GM18502 (cell line): ENCODE measurements around the gene SNTG2.
A peak's percentile ranks its signal among the peaks of the same experiment; 100 is the strongest.
"Not testable (repeated sequence)": the region's sequence is repeated elsewhere in the genome, so short reads cannot be mapped to it uniquely, and the experiment has no call there.

Source experiments
- ATAC-seq: cut with Tn5 transposase; IDR thresholded peaks from one replicate; pipeline ENCODE4 v1.9.1; 2021; ENCODE audit warnings: mild to moderate bottlenecking; ENCODE audit not compliant: unreplicated experiment, poor library complexity

SNTG2 gene

DNA sequence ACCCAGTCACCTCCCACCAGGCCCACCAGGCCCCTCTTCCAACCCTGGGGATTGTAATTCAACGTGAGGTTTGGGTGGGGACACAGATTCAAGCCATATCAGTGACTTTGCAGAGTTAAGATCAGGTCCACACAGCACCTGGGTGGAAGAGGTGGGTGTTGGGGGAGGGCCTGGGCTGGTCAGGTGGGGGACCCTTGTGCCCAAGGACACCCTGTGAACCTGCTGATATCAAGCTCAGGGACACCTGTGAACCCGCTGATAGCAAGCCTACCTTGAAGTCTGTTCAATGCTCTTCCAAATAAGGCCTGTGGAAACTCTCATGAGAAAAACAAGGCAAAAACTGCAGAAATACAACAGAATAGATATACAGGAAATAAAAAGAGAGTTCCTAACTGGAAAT lies 442.7 kb downstream of the SNTG2 start:
- ATAC-seq, result no peak

DNA sequence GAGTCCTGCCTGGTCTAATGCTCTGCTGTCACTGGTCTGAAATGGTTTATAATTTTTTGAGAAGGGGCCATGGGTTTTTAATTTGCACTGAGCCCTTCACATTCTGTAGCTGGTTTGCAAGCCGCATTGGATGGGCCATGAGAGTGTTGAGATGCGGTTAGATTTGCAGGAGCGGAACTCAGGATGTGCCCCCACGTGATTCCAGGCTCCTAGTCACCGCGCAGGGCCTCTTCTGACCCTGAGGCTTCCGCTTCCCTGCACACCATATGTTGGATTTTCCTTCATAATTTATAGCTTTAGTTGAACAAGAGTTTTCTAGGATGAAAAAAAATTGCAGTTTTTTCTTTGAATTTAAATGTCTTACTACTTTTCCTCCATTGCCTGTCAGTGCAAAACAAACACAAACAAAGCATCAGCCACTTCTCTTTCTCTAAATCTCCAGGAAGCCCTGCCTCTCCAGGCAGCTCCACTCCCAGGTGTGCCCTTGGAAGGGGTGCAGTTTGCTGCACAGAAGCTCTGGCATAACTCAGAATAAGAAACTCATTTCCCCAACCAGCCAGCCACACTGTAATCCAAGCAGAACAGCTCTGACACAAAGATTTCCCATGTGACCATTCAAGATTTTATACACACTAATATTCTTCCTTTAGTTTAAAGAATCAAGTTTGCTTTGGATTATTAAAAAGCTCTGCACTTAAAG lies 444.2 kb downstream of the SNTG2 start:
- ATAC-seq, result no peak

DNA sequence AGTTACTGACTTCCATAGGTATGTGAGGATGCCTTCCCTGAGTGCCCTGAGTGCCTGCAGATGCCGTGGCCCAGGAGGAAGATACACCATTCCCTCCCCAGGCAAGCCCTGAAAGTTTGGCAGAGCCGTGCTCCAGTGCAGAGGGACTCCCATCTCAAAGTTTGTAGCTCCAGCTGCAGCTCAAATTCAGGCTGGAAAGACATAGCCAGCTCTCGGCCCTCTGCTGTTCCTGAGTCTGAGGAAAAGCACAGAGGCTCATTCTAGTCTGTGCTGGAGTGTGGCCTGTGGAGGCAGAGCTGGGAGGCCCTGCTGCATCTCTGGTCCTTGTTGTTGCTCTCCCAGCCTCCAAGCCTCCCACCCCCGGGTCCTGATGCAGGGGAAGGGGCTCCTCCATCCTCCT lies 446.7 kb downstream of the SNTG2 start:
- ATAC-seq, result no peak

- no peak for ATAC-seq
These were observed 447.5 kb downstream of the SNTG2 start for GRCh38 chr2:1398191-1398590.

DNA sequence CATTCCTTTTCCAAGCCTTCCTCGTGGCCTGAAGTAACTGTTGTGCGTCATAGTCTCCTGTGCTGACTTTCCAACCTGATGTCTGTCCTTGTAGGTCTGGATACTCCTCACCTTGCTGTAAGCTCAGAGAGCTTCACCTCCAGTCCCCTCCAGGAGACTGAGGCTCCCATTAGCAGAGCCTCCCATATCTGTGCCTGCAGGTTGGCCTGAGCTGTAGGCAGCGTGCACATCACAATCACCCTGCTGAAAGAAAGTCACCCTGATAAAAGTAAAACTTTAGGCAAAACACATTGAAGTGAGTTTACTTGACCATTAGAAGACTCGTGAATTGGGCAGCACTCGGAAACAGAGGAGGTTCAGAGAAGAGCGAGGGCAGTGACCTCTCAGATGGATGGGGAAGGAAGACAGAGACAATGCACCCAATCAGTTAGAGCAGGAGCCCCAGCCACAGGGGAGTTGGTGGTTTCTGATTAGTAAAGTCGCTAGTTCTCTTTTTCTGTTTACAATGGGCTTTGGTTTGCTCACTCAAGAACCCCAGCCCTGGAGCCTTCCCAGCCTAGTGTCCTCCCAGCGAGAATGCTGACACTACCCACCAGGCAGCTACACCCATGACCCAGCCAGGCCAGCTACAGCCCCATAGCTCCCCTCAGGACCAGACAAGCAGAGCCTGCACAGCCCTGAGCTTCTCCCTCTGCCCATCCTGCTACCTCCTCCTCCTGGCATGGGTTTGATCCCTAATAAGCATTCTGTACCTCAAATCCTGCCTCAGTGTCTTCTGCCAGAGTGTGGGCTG lies 450.5 kb downstream of the SNTG2 start:
- ATAC-seq, result peak; percentile 50

DNA sequence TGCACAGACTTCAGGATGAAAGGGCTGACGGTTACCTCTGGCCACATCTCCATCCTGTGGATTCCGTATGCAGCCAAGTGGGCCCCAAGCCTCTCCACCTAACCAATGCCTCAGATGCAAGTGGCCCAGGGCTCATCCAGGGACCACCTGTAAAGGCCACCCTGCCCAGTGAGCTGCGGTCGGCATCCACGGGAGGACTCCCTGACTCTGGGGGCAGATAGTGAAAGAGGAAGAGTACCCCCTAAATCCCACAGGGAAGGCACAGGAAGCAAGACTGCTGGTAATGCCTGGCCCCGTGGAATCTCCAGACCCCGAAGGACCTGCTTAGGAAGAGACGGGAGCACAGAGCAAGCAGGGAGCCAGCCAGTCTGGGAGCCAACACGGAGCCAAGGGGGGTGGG lies 451.4 kb downstream of the SNTG2 start:
- ATAC-seq, result no peak

DNA sequence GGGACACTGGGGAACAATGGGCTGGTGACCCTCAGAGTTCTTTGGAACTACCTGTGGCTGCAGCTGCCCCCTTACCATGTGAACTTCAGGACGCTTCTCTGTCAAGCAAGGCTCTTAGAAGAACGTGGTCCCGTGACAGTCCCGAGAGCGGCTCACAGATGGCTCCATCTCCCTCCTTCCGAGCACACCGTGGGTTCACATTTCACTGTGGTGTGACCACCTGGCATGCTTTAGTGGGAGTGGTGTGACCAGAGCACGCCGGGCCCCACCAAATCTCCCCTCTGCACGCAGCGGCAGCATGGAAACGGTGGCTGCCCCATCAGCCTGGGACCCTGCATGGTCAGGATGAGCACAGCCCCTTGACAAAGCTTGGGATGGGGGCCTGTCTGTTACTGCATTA lies 452.9 kb downstream of the SNTG2 start:
- no peak for ATAC-seq

- no peak for ATAC-seq
These were observed 454.5 kb downstream of the SNTG2 start for GRCh38 chr2:1405124-1405523.

DNA sequence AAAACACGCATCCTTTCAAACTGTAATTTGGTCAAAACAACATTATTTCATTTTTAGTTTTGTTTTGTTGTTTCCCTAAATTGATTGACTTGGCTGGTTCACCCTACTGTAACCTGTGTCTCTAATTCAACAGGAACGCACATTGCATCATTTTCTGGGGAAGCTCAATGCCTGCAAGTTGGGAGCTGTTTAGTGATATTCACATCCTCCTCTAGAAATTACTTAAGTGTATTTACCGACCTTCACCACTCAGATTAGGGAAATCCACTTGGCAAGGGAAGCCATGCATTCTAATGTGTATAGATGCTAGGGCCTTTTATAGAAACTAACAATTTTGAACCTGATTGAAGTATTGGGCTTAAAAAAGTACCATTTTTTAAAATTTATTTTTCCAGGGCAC lies 455.3 kb downstream of the SNTG2 start:
- no peak for ATAC-seq

DNA sequence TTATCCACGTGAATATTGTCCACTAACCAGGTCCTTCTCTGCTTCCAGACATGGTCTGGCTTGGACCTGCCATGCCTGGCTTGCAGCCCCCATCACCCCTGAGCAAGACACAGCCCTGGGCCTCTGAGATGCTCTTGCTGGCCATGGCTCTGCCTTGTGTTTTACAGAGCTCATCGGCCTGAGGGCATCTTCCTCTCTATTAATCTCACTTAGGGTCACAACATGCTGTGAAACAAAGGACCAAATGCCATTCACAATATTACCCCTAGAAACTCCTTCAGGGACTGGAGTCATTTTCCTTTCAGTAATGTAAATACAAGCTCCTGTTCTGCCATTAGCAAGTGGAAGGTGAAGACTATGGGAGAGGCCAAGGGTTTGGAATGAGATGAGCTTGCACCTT lies 455.8 kb downstream of the SNTG2 start:
- no peak for ATAC-seq

DNA sequence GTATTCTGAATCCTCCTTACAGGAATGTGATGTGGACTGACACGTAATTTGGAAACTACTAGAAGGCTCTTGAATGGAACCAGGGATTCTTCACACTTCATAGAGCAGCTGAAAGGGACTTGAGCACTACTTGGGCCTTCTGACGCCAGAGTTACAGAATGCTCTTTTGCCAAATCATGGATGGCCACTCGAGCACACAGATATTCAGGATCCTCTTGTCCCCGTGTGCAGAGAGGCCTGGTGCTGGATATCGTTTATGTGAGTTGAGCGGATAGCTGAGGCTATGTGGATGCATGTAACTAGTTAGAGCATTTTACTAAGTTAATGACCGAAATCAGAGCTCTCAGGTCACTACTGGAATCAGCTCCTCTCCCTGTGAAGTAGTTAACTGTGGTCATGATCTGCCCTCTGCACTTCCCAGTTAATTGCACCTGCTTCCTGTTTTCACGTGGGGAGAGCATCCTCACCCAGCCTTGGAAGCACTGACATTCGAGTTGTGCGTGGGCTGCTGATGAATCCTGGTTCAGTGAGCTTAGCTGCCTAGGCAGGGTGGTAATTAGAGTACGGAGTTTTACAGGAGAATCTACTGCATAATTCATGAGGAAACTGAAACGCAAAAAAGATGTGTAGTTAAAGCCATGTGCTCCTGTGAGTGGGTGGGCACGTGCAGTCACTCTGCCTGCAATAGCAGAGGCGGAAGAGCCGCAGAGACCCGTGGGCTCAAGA lies 457.5 kb downstream of the SNTG2 start:
- no peak for ATAC-seq

DNA sequence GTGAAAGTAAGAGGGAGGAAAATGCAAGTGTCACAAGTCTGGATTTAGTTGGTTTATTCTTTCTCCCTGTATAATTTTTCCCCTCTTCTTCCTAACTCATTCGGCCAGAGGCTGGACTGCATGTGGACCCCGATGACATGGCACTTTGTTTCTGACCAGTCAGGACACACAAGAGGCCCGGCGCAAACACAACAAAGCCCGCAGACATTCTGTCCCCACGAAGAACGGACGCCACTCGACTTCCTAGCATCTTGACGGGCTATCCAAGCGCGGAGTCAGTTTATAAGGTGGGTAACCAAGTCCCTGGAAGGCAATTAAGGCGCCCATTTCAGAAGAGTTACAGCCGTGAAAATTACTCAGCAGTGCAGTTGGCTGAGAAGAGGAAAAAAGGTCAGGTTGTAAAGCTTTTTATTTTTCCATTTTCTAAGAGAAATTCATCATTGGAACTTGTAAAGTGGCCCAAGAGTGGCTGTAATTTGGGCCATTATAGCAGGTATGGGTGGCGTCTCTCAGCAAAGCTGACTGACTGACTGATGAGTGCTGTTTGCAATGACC lies 462.6 kb downstream of the SNTG2 start, which contains the start of gene TPO:
Gene TPO, plus strand, starts transcription at position 308 of the 555 bp plus-strand sequence. CDS start 946 bp downstream, outside the sequence.
- no peak for ATAC-seq

DNA sequence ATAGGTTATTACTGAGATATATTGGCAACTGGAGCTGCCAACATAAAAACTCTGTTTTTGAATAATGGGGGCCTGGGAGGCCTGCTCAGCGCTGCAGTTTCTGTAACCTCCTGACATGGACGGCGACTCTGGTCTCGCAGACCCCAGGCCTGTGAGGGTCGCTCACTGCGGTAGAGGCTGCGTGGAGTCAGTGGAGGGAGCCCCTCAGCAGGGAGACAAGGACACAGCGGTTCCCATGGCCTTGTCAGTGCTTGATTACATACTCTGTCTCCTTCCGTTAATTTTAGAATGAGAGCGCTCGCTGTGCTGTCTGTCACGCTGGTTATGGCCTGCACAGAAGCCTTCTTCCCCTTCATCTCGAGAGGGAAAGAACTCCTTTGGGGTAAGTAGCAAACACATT lies 463.5 kb downstream of the SNTG2 start:
- no peak for ATAC-seq

DNA sequence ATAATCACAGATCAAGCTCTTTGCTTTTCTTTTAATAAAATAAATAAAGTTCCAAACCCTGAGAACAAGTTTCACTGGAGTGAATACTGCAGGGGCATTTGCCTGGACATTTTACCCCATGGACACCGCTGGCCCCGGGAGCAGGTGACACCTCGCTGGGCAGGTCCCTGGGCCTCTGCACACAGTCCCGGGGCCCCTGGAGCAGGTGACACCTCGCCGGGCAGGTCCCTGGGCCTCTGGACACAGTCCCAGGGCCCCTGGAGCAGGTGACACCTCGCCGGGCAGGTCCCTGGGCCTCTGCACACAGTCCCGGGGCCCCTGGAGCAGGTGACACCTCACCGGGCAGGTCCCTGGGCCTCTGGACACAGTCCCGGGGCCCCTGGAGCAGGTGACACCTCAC lies 464.3 kb downstream of the SNTG2 start:
- not testable (repeated sequence) for ATAC-seq

DNA sequence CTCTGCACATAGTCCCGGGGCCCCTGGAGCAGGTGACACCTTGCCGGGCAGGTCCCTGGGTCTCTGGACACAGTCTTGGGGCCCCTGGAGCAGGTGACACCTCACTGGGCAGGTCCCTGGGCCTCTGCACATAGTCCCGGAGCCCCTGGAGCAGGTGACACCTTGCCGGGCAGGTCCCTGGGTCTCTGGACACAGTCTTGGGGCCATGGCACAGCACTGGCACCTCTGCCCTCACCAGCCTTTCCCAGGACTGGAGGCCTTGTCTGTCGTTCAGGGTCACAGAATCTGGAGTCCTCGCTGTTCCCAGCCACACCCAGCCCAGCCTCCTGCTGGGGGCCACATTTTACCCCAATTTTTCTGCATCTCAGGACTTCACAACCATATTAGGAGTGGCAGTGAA lies 464.9 kb downstream of the SNTG2 start:
- no peak for ATAC-seq
